ENCODE data around the gene SPATA6L. TPM values are rescaled to one million over a fixed set of nuclear protein-coding genes. Genes with fewer than 3 reads are reported as not detected.

Gene SPATA6L, protein sequence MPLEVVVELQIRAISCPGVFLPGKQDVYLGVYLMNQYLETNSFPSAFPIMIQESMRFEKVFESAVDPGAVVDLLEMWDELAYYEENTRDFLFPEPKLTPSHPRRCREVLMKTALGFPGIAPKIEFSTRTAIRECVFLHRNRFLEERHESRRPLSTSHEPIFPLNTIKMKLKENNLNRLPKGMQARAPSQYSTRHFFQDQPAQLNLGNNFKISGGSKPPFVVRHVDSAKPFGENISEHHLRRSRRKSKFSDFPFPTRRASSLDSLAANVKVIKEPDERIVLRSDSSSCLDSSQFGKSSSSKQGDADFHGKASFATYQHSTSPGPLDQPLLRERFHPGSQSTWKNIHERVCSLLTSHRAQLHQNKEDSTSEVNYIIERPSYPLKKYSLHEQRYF
- polyA plus RNA-seq (ENCODE audit: insufficient read length in 4 of 4): 1 to 10 TPM in 3 of 4 donors, under 1 TPM in 1; 0.60 to 6.1 (median 4.3) TPM

DNA sequence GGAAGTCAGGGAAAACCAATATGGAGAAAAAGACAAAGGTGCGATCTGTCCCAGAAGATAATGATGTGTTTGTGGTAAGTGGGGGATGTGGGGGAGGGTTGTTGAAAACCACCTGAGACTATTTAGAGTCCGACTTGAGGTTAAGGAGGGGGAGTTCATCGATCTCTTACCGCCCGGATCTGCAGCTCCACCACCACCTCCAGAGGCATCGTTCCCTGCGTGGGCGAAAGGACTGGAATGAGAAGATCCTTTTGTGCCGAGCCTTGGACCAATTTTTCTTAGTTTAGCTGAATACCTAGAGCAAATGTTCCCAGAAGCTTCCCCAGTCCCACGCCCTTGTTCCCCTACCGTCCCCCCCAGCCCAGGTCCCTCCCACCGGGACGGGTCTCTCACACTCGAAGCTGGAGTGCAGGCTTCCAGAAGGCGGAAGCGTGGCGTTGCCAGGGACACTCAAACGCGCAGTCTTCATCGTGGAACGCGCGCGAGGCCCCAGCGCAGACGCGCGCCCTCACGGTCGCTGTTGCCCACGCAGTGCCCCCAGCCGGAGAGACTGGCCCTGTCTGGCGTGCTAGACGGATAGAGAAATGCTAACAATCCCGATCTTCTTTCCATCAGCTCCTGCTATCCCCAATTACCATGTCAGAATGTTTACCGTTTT, at the start of gene SPATA6L:
TSS of gene SPATA6L (minus strand) at position 439 of the 658 bp plus-strand sequence. CDS start at position 209, 230 bp downstream.
- no peak for DNase-seq (ENCODE audit: low read depth in 4 of 4, low spot score in 3 of 4)

DNA sequence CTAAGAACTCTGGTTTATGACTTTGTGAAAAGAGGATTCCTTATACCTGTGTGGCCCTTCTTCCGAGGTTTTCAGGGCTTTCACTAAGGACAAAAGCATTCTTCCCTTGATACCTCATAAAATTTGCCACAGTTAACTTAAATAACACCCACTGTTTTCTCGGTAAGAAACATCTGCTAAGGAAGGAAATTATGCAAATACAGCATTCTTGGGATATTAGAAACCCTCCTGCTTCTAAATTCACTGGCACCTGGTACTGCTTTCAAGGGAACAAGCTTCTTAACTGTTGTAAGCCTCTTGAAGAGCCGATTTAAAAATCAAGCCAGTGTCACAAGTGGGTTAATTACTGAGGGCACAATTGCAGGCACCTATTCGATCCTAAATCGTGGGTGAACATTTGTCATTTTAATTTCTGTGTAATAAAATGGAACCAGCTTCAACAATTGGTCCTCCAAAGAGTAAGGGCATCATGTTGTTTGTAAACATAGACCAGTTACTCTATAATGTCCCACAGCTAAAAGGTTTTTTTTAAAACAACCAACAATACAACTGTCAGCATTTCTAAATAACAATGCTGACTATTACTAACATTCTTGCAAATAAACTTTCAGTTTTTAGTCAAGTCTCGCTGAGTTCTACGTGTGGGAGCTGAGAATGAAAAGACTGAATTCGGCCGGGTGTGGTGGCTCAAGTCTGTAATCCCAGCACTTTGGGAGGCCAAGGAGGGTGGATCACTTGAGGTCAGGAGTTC, 48.2 kb upstream of the SPATA6L start:
- DNase-seq (ENCODE audit: low read depth in 4 of 4, low spot score in 3 of 4): no peak

DNA sequence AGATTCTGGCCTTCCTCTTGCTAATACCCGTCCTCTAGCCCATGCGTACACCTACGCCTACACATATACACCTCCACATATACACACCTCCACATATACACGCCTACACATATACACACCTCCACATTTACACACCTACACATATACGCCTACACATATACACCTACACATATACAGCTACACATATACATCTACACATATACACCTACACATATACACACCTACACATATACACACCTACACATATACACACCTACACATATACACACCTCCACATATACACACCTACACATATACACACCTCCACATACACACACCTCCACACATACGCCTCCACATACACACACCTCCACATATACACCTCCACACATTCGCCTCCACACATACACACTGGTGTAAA, 47.6 kb upstream of the SPATA6L start:
- DNase-seq (ENCODE audit: low read depth in 4 of 4, low spot score in 3 of 4): no peak

DNA sequence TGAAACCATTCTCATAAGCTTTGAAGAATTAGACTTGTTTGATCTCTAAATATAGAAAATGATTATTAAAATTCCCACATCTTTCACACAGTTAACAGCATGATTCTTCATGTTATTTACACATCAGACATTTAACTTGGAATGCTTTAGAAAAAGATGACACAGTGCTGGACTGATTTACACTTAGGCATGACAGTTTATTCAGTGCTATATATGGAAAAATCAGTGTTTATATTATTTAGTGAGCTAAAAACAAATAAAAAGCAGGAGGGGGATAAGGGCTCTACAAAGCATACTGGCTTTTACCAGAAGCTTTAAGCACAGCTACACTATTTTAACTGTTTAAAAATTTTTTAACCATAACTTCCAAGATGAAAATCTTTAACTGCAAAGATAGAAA, 43.1 kb upstream of the SPATA6L start:
- no peak for DNase-seq (ENCODE audit: low read depth in 4 of 4, low spot score in 3 of 4)

DNA sequence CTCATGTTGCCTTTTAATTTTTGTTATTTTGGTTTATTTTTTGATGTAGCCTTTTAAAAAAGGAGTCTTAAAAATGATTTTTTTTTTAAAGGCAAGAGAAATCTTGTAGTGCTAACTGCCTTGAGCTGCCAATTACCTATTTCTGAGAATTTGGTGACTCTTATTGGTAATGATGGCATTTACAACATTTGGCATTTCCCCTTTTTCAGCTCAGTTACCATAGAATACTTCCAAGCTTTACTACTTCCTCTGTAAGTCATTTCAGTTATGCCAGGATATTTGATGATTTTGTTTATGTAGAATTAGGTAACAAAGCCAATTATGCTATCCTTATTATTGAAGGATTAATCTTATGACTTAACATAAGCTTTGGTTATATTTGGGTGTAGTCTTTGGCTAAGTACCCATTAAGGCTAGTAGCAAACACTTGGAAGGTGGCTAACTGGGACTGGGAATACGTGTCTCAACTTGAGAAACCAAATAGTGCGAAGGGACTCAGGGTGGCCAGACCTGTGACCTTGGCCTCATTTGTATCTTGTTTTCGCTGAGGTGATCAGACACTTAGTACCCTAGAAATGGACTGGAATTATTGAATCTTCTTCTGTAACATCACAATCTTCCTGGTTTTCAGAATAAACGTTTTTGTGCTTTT, 40.8 kb upstream of the SPATA6L start:
- no peak for DNase-seq (ENCODE audit: low read depth in 4 of 4, low spot score in 3 of 4)

DNA sequence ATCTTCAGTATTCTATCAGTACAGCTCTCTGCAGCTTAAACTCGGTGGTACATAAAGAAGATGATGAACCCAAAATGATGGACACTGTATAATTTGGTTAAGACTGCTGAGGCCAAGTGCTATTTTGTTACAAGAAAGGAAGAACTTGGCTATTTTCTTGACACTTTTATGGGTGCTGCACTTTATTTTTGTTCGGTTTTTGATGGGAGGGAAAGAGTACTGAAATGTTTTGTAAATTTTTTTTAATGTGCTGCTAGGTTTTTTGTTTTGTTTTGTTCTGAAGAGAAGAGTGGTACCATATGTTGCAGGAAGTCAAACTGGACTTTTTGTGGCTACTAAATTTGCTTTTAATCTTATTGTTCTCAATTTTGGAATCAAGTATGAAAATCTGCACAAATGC, 39.7 kb upstream of the SPATA6L start:
- DNase-seq (ENCODE audit: low read depth in 4 of 4, low spot score in 3 of 4): no peak

DNA sequence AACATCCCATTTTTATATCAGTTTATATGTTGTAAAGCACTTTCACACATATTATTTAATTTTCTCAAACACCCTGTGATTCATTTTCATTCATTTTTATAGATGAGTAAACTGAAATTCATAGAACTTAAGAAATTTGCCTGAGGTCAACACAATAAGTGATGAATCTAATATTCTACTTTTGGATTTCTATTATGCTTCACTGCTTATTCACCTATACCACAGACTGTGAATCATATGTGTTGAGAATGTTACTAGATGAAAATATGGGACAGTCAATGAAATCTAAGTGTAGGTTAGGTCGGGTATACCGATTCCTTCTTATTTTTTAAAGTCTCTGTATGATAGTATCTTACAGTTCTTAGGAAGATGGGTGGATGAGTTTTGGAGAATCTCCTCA, 37.8 kb upstream of the SPATA6L start:
- no peak for DNase-seq (ENCODE audit: low read depth in 4 of 4, low spot score in 3 of 4)

DNA sequence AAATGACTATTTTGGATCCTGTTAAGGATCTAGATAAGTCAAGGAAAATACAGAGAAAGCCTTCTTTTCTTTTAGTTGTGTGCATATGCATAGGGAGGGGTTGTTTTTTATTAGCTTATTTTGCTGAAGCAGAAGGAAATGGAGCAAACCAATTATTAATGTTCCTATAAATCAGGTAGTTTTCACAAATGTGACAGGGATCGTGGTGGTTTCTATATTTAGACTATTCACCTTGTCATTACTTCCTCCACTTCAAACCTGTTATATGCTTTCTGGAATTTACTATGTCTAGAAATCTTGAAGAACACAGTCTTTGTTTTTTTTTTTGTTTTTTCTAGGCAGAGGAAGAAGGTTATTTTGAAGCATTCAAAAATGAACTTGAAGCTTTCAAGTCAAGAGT, 35.2 kb upstream of the SPATA6L start:
- no peak for DNase-seq (ENCODE audit: low read depth in 4 of 4, low spot score in 3 of 4)

DNA sequence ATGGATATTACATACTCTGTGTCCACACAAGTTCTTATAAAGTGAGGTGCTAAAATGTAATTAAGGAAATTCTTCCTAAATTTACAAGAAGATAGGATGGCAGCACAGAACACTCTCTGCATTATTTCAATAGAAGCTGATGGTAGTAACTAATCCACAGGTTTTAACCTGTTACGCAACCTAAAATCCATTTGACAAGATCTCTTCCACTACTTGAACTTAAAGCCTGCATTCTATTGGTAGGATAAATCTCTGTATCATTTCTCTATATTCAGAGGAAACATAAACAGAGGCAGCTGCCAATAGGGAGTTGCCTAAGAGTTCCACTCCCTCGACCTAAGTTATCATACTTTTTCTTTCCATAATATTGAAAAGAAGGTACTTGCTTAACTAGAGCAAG, 34.7 kb upstream of the SPATA6L start:
- no peak for DNase-seq (ENCODE audit: low read depth in 4 of 4, low spot score in 3 of 4)

DNA sequence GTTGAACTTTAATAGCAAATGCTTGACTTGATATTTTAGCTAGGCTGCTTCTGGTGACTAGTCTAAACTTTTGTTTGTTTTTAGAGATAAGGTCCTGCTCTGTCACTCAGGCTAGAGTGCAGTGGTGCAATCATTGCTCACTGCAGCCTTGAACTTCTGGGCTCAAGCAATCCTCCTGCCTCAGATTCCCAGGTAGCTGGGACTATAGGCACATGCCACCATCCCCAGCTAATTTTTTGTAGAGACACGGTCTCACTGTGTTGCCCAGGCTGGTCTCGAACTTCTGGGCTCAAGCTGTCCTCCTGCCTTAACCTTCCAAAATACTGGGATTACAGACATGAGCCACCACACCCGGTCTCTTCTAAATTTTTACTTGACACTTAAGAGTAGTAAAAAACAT, 33.8 kb upstream of the SPATA6L start:
- no peak for DNase-seq (ENCODE audit: low read depth in 4 of 4, low spot score in 3 of 4)

DNA sequence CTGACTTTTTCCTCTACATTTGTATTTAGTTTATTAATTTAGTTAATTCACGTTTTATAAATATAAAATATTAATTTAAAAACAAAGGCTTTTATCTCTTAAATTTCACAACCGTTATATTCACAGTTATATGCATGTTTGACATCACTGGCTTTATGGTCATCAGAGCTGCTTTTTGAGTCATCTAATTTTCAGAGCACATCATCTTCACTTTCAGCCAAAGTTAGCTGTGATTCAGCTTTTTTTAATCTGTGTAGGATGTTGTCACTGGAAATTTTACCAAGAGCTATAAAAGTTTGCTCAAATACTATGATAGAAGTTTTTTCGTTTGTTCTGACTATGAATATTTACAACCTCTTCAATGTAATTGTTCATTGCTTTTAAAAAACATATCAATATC, 25.5 kb upstream of the SPATA6L start:
- DNase-seq (ENCODE audit: low read depth in 4 of 4, low spot score in 3 of 4): no peak

DNA sequence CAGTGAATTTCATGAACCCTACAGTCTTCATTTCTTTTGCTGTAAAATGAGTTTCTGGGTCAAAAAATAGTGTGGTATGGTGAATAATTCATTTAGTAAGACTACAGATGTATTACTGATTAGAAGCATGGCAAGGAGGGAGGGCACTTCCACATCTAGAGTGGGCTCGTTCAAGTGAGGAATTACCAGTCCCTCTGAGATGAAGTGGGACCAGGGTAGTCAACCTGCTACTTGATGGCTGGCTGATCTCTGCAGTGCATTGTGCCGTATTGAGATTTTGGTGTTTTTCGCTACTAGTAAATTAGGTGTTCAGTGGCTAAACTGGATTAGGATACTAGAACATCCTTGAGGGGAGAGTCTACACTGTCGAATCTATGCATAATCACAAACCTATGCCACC, 23.9 kb upstream of the SPATA6L start:
- DNase-seq (ENCODE audit: low read depth in 4 of 4, low spot score in 3 of 4): no peak

DNA sequence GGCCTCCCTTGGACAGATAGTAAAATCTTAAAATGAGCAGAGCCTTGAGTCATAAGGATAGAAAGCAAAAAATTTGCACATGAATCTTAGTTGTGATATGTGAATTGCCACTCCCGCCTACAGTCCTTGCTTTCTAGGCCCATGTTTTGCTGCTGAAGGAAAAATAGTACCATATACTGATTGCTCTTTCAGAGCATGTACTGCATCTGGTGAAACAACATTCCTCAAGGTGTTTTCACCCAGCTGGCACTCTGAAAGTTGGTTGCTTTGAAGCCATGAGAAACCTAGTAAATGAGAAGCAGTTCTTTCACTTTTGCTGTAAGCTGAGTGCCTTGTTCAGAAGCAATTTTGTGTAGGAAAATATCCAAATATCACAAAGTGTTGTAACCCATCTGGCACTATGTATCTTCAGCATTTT, 23.4 kb upstream of the SPATA6L start:
- DNase-seq (ENCODE audit: low read depth in 4 of 4, low spot score in 3 of 4): no peak

DNA sequence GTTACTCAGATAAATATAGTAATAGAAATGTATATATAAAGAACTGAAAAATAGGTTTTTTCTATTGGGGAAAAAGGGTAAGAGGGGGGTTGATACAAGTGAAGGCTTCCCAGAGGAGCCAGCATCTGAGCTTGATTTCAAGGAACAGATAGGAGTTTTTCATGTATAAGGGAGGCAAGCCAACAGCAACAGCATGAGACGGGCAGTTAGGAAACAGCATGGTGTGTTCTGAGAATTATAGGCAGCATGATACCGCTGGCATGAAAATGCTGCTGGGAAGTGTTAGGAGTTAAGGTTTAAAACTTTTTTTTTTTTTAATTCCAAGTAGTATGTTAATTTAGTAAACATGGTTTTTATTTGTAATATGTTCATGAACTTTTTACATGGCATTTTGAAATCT, 22.7 kb upstream of the SPATA6L start:
- no peak for DNase-seq (ENCODE audit: low read depth in 4 of 4, low spot score in 3 of 4)

DNA sequence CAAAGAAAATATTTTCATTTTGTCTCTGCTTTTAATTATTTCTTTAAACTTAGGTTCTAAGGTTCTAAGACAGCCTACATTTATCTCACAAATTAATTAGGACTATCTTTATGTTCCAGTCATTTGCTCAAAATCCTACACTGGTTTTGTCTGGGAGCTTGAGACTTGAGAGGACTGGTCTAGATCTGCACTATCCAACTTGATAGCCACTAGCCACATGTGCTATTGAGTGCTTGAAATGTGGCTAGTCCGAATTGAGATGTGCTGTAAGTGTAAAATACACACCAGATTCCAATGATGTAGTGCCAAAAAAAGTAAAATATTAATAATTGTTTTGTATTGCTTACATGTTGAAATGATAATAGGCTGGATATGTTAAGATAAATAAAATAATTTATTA, 20.3 kb upstream of the SPATA6L start:
- no peak for DNase-seq (ENCODE audit: low read depth in 4 of 4, low spot score in 3 of 4)

DNA sequence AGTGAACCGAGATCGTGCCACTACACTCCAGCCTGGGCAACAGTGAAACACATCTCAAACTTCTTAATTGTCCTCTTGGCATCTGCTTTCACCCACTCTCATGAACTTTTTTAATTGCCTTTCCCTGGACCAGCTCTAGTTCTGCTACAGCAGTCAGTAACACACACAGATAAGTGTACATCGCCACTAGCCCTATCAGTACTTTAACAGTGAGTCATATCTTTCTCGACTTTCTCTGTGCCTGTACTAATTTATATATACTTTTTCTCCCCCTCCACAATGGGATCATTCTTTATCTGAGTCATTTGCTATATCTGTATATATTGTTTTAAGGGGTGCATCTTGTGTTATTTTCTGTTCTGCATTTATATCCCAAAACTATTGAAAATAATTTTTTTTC, 19.8 kb upstream of the SPATA6L start:
- no peak for DNase-seq (ENCODE audit: low read depth in 4 of 4, low spot score in 3 of 4)

DNA sequence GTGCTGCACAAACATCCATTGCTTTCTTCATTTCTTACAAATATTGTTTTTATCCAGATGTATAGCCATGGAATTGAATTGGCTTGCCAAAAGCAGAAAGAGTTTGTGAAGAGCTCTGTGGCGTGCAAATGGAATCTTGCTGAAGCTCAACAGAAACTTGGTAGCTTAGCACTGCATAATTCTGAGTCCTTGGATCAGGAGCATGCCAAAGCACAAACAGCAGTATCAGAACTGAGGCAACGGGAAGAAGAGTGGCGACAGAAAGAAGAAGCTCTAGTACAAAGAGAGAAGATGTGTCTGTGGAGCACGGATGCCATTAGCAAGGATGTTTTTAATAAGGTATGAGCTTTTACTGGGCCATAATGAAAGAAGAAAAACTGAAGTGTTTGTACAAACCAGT, 18.5 kb upstream of the SPATA6L start:
- no peak for DNase-seq (ENCODE audit: low read depth in 4 of 4, low spot score in 3 of 4)

DNA sequence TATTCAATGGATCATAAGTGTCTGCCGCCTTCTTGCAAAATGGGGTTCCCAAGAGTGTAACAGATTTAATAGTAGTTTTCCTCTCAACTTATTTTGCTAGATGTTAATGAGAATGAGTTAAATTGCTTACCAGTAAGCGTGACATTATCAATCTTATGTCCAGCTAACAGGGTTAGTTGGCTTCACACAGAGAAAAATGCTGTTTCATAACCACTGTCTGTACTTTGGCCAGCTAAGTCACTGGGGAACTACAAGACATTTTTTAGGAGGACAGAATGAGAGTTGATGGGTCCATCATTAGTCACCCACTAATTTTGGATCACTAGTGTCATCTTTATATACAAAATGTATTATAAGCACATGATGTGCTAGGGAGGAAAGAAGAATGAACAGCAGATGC, 14.5 kb upstream of the SPATA6L start:
- no peak for DNase-seq (ENCODE audit: low read depth in 4 of 4, low spot score in 3 of 4)

DNA sequence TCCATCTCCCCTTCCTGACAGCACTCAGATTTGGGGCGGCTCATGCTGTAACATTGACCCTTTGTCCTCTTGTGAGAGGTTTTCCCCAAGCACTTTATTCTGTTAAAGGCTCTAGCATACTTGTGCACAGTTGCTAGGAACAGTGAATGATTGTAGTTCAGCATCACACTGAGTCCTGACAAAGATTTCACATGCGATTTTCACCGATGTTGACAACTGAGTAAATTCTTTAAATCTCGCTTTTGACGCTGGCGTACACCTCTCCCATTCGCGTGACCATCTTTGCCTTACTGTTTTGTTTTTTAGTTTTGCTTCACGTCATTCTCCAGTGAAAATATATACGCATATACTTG, 13.9 kb upstream of the SPATA6L start:
- no peak for DNase-seq (ENCODE audit: low read depth in 4 of 4, low spot score in 3 of 4)

DNA sequence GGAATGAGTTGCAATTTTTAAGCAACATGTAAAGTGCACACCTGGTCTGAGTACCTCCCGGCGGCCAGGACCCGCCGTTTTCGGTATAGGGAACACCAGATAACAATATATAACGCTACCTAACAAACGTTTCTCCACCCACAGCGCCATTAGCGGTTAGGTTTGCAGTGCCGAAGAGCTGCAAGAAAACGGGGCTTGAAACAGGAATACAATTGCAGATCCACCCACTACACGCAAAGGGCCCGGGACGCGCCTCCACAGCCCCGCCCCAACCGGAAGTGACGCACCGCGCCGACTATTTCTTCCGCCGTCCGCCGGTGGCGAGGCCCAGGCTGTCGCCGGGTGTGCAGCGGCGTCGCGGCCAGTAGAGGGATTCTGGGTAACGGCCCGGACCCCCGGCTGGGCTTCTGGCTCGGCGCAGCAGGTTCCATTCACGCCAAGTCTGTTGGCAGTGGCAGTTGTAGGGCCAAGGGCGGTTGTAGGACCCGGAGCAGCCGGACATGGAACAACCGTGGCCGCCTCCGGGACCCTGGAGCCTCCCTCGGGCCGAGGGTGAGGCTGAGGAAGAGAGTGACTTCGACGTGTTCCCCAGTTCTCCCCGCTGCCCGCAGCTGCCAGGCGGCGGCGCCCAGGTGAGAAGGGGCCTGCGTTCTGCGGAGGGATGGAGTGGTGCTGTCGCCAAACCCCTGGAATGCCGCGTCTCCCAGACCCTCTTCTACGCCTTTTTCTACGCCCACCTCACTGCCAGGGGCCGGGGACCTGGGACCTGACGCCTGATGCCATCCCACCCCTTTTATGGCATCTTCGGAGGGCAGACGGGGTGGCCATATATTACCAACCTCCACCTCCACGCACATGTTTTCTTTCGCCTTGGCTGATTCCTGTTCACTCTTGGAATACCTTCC, 13.2 kb upstream of the SPATA6L start, which contains the start of gene CDC37L1:
TSS of gene CDC37L1 (plus strand) at position 302 of the 905 bp plus-strand sequence. CDS start at position 501, 199 bp downstream.
- peak; percentile 90 to 94 (median 92) for DNase-seq (ENCODE audit: low read depth in 4 of 4, low spot score in 3 of 4)
